ENCODE data around the gene SEPTIN5. TPM values are rescaled to one million over a fixed set of nuclear protein-coding genes. Genes with fewer than 3 reads are reported as not detected.

Gene SEPTIN5
- total and polyA plus RNA-seq, 9 of the 15 experiments (the other 6 are each of a cell fraction or from before 2014, with no cell fraction given) = 0.03 to 195 (median 119) TPM

- TF ChIP-seq CEBPB (tag; IDR thresholded peaks at IDR 0.05) = peak; percentile 59
- TF ChIP-seq YY1 (IDR thresholded peaks at IDR 0.05; ENCODE audit: borderline replicate concordance in 1 of 3, control insufficient read depth in 1 of 3, extremely low read depth in 1 of 3, insufficient read depth in 3 of 3, insufficient read length in 1 of 3, insufficient replicate concordance in 2 of 3, low read depth in 1 of 3, low read length in 2 of 3) = no peak
- TF ChIP-seq POLR2A (conservative IDR thresholded peaks at IDR 0.05) = 0 out of 2 replicates have a peak, but pooled peaks have one; percentile 22
- TF ChIP-seq TCFL5 (CRISPR knock-in tag; conservative IDR thresholded peaks at IDR 0.05) = no peak
- TF ChIP-seq CHD2 (IDR thresholded peaks at IDR 0.05; ENCODE audit: low read depth, low read length) = peak; percentile 47
- no peak for TF ChIP-seq GTF2F1 (IDR thresholded peaks at IDR 0.05; ENCODE audit: low read depth, low read length)
- TF ChIP-seq ASH1L (IDR thresholded peaks at IDR 0.05; ENCODE audit: borderline replicate concordance, low read depth, partially characterized antibody) = no peak
- no peak for TF ChIP-seq PHTF2 (CRISPR knock-in tag; IDR thresholded peaks at IDR 0.05)
- TF ChIP-seq RUNX1 (IDR thresholded peaks at IDR 0.05; ENCODE audit: low read depth) = no peak
- no peak for TF ChIP-seq SMARCA4 (IDR thresholded peaks at IDR 0.05)
- TF ChIP-seq MEIS2 (IDR thresholded peaks at IDR 0.05; ENCODE audit: partially characterized antibody) = no peak
- no peak for TF ChIP-seq JUN (IDR thresholded peaks at IDR 0.05; ENCODE audit: borderline replicate concordance, low read depth, low read length)
- no peak for TF ChIP-seq JUN (CRISPR knock-in tag; IDR thresholded peaks at IDR 0.05; ENCODE audit: borderline replicate concordance)
- TF ChIP-seq POLR3G (IDR thresholded peaks at IDR 0.05; ENCODE audit: extremely low read depth, insufficient read length, insufficient replicate concordance) = no peak
- peak; percentile 60 for TF ChIP-seq POLR2G (IDR thresholded peaks at IDR 0.05; ENCODE audit: low read depth, low read length)
- no peak for TF ChIP-seq FOXA1 (IDR thresholded peaks at IDR 0.05; ENCODE audit: borderline replicate concordance)
- TF ChIP-seq ZBTB2 (IDR thresholded peaks at IDR 0.05) = peak; percentile 79
- peak; percentile 43 for TF ChIP-seq BHLHE40 (IDR thresholded peaks at IDR 0.05; ENCODE audit: low read length)
- peak; percentile 67 for TF ChIP-seq ARHGAP35 (IDR thresholded peaks at IDR 0.05; ENCODE audit: partially characterized antibody)
- TF ChIP-seq ZFP30 (CRISPR knock-in tag; IDR thresholded peaks at IDR 0.05; ENCODE audit: borderline replicate concordance) = no peak
- TF ChIP-seq HMG20B (CRISPR knock-in tag; IDR thresholded peaks at IDR 0.05) = no peak
- TF ChIP-seq HMBOX1 (IDR thresholded peaks at IDR 0.05) = no peak
- peak in 1 of 2 experiments; percentile 34; a peak in 1 of 3 replicates for TF ChIP-seq CBX3 (IDR thresholded peaks at IDR 0.05; ENCODE audit: borderline replicate concordance in 1 of 2, low read length in 2 of 2)
- TF ChIP-seq TSC22D4 (tag; IDR thresholded peaks at IDR 0.05) = 0 out of 2 replicates have a peak, but pooled peaks have one; percentile 56
- no peak for TF ChIP-seq ZNF23 (CRISPR knock-in tag; IDR thresholded peaks at IDR 0.05)
- TF ChIP-seq CREB3 (tag; conservative IDR thresholded peaks at IDR 0.05; ENCODE audit: low read depth) = no peak
These were observed 7.3 kb downstream of the SEPTIN5 start (continued) for GRCh38 chr22:19721330-19722177.
